Measurements from ENCODE around the gene PSMG1. TPM values are rescaled to one million over a fixed set of nuclear protein-coding genes. Genes with fewer than 3 reads are reported as not detected.

PSMG1 gene
- total and polyA plus RNA-seq, 9 of the 15 experiments (the other 6 are each of a cell fraction or from before 2014, with no cell fraction given): 54.5 to 427 (median 328) TPM

DNA sequence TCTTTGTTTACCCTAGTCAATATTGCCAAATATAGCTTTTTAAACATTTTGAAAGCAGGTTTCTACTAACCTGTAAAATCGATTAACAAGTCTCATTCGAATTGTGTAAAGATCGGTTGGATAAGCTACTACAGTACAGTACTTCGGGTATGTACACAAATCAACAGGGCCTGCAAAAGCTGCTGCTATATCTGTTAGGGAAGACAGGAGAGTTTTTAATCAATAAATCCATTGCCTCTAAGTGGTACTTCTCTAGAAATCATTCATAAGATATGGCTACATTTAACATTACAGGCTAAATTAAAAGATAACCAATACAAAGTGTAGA, 34.8 kb upstream of the PSMG1 start:
- intact Hi-C loops (cut with micrococcal nuclease): no loop called here
- no peak for DNase-seq (ENCODE audit: extremely low read depth in 1 of 4, low spot score in 3 of 4)
- Histone ChIP-seq H2AFZ (ENCODE audit: low read depth, low read length) (no peak overlapping the region), H4K20me1 (replicated peaks; ENCODE audit: control insufficient read depth, insufficient read depth, low read length) (no peaks in the 10 kb centered on the region), H3K4me2 (ENCODE audit: insufficient read depth, low read length) (no peak overlapping the region), H3K9ac (ENCODE audit: insufficient read depth in 1 of 2, low read depth in 2 of 2, low read length in 2 of 2) (no peak overlapping the region), H3K36me3 (ENCODE audit: control insufficient read depth, insufficient read depth, low read length) (peaks cover 76% of the 10 kb centered on the region), H3K4me3 (no peak overlapping the region), H3K79me2 (ENCODE audit: control insufficient read depth, insufficient read depth, low read length) (no peaks in the 10 kb centered on the region), H3K27ac (ENCODE audit: extremely low read depth, low read depth, low read length) (no peak overlapping the region), H3K27me3 (ENCODE audit: control insufficient read depth in 2 of 2, insufficient read depth in 2 of 2, low read length in 2 of 2) (no peaks in the 10 kb centered on the region), H3K9me1 (ENCODE audit: control insufficient read depth, insufficient read depth, low read length) (no peaks in the 10 kb centered on the region), H3K4me1 (replicated peaks in 1 of 2; ENCODE audit: control insufficient read depth in 2 of 2, insufficient read depth in 2 of 2, low read length in 2 of 2) (no peaks in the 10 kb centered on the region), H3K9me3 (replicated peaks; ENCODE audit: control insufficient read depth, insufficient read depth, low read depth, low read length) (no peaks in the 10 kb centered on the region)
- POLR2A ChIA-PET: interaction anchor here (1.0 to 2.5 kb wide), 5 partner anchors 9 to 35 kb away, joined by 3 to 9 read pairs (median 4); partner anchors contain the start of gene PSMG1
- WGBS (ENCODE audit: insufficient coverage, low coverage, missing lambda C conversion rate): 90% methylated on average over 4 of the region's 4 CpGs
- no peak for FAIRE-seq
- ATAC-seq: no peak
- CTCF ChIA-PET (ENCODE audit: low intra/inter-chr PET ratio): no interaction called here
- BruUV-seq (replicated peaks): no TSS peak
- TF ChIP-seq HLTF (IDR thresholded peaks at IDR 0.05) (no peak), POLR2AphosphoS2 (IDR thresholded peaks at IDR 0.05; ENCODE audit: low read length) (0 out of 2 replicates have a peak, but pooled peaks have one; percentile 17)
- in situ Hi-C loops (cut with MboI): no loop called here

DNA sequence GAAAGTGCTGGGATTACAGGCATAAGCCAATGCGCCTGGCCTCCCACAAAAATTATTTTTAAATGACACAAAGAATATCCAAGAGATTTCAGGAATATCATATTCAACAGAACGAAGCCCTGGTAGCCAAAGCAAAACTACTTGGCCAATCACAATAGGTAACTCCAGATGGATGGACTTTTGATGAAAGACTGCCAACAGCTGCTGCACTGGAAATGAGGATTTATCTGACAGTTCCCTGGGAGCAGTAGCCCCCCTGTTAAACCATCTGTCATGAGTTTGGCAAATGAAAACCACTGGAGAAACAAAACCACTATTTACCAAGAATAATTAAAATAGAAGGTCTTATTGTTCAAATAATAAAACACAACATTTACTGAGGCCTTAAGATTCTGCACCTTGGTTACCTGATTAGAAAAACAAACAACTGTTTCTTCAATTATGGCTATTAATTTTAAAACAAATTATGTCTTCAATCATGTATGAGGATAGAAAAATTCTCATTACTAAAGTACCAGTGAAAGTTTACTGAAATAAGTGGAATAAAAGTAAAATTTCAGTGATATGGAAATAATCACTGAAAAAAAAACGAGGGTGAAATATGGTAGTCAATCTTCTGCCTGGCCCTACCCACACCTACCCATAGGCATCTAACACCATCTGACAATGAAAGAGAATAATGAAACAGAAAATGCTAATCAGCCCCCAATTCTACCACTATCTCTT, 34.3 kb upstream of the PSMG1 start:
- no peak overlapping the region for H3K9ac ChIP-seq (ENCODE audit: insufficient read depth in 1 of 2, low read depth in 2 of 2, low read length in 2 of 2)
- no peaks in the 10 kb centered on the region for H3K27me3 ChIP-seq (ENCODE audit: control insufficient read depth in 2 of 2, insufficient read depth in 2 of 2, low read length in 2 of 2)
- H3K79me2 ChIP-seq (ENCODE audit: control insufficient read depth, insufficient read depth, low read length): no peaks in the 10 kb centered on the region
- ChIA-PET CTCF (ENCODE audit: low intra/inter-chr PET ratio) (no interaction called here), POLR2A (interaction anchor here (1.2 to 2.5 kb wide), 2 partner anchors 8 to 29 kb away, joined by 3 to 7 read pairs; no protein-coding TSS in a partner anchor)
- H3K4me2 ChIP-seq (ENCODE audit: insufficient read depth, low read length): no peak overlapping the region
- BruUV-seq (replicated peaks): no TSS peak
- no peak overlapping the region for H2AFZ ChIP-seq (ENCODE audit: low read depth, low read length)
- H3K27ac ChIP-seq (ENCODE audit: extremely low read depth, low read depth, low read length): no peak overlapping the region
- no peaks in the 10 kb centered on the region for H3K9me3 ChIP-seq (replicated peaks; ENCODE audit: control insufficient read depth, insufficient read depth, low read depth, low read length)
- DNase-seq (ENCODE audit: extremely low read depth in 1 of 4, low spot score in 3 of 4) (no peak), FAIRE-seq (no peak), ATAC-seq (no peak)
- H4K20me1 ChIP-seq (replicated peaks; ENCODE audit: control insufficient read depth, insufficient read depth, low read length): no peaks in the 10 kb centered on the region
- no peak for TF ChIP-seq BHLHE40 (IDR thresholded peaks at IDR 0.05; ENCODE audit: low read length)
- TF ChIP-seq, protein P1, sequence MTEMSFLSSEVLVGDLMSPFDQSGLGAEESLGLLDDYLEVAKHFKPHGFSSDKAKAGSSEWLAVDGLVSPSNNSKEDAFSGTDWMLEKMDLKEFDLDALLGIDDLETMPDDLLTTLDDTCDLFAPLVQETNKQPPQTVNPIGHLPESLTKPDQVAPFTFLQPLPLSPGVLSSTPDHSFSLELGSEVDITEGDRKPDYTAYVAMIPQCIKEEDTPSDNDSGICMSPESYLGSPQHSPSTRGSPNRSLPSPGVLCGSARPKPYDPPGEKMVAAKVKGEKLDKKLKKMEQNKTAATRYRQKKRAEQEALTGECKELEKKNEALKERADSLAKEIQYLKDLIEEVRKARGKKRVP (CRISPR knock-in tag; IDR thresholded peaks at IDR 0.05): no peak
- TF ChIP-seq ZNF561 (CRISPR knock-in tag; conservative IDR thresholded peaks at IDR 0.05): no peak
- no peak for TF ChIP-seq RBM22 (IDR thresholded peaks at IDR 0.05; ENCODE audit: low read depth, low read length, poor library complexity, severe bottlenecking)
- no peak for TF ChIP-seq CHD2 (IDR thresholded peaks at IDR 0.05; ENCODE audit: low read depth, low read length)
- TF ChIP-seq, protein P2, sequence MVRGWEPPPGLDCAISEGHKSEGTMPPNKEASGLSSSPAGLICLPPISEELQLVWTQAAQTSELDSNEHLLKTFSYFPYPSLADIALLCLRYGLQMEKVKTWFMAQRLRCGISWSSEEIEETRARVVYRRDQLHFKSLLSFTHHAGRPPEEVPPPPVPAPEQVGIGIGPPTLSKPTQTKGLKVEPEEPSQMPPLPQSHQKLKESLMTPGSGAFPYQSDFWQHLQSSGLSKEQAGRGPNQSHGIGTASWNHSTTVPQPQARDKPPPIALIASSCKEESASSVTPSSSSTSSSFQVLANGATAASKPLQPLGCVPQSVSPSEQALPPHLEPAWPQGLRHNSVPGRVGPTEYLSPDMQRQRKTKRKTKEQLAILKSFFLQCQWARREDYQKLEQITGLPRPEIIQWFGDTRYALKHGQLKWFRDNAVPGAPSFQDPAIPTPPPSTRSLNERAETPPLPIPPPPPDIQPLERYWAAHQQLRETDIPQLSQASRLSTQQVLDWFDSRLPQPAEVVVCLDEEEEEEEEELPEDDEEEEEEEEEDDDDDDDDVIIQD (CRISPR knock-in tag; IDR thresholded peaks at IDR 0.05): no peak
- TF ChIP-seq BACH1 (tag; IDR thresholded peaks at IDR 0.05): no peak
- TF ChIP-seq SOX6 (IDR thresholded peaks at IDR 0.05): no peak
- peaks cover 76% of the 10 kb centered on the region for H3K36me3 ChIP-seq (ENCODE audit: control insufficient read depth, insufficient read depth, low read length)
- intact Hi-C loops (cut with micrococcal nuclease): no loop called here
- no peak overlapping the region for H3K4me3 ChIP-seq
- 82% methylated on average over 3 of the region's 3 CpGs for WGBS (ENCODE audit: insufficient coverage, low coverage, missing lambda C conversion rate)
- no peaks in the 10 kb centered on the region for H3K4me1 ChIP-seq (replicated peaks in 1 of 2; ENCODE audit: control insufficient read depth in 2 of 2, insufficient read depth in 2 of 2, low read length in 2 of 2)
- no peaks in the 10 kb centered on the region for H3K9me1 ChIP-seq (ENCODE audit: control insufficient read depth, insufficient read depth, low read length)
- in situ Hi-C loops (cut with MboI): no loop called here
